Kasumi-1 (cell line): ENCODE results near the gene YAF2.

Experiments
- DNase-seq, 2 experiments: peaks; one replicate each; lab custom pipeline; 2025; lab: John Stamatoyannopoulos, UW

YAF2 gene

GRCh38 chr12:42238240-42239140, at the start of gene YAF2:
Gene YAF2 (minus strand): TSS chr12:42238248. CDS start chr12:42238180, 68 bp downstream.
- DNase-seq, result peak; percentile 58 to 69

GRCh38 chr12:42286741-42287140, 48.7 kb upstream of the YAF2 start:
- no peak for DNase-seq

- no peak for DNase-seq
These were observed 47.4 kb upstream of the YAF2 start for GRCh38 chr12:42285431-42285830.

GRCh38 chr12:42284876-42285275, 46.8 kb upstream of the YAF2 start:
- no peak for DNase-seq

GRCh38 chr12:42284157-42284556, 46.1 kb upstream of the YAF2 start:
- DNase-seq, result peak; percentile 61 to 72

GRCh38 chr12:42283739-42284138, 45.7 kb upstream of the YAF2 start:
- DNase-seq, result peak; percentile 37 to 45

- no peak for DNase-seq
These were observed 44.2 kb upstream of the YAF2 start for GRCh38 chr12:42282294-42282693.

GRCh38 chr12:42281844-42282243, 43.8 kb upstream of the YAF2 start:
- DNase-seq, result no peak

GRCh38 chr12:42281278-42281677, 43.2 kb upstream of the YAF2 start:
- DNase-seq, result no peak

GRCh38 chr12:42278128-42278510, 40.1 kb upstream of the YAF2 start:
- DNase-seq, result no peak

GRCh38 chr12:42277396-42278127, 39.5 kb upstream of the YAF2 start:
- no peak for DNase-seq

- no peak for DNase-seq
These were observed 37.5 kb upstream of the YAF2 start for GRCh38 chr12:42275499-42275898.

GRCh38 chr12:42273706-42274105, 35.7 kb upstream of the YAF2 start:
- DNase-seq, result no peak

- no peak for DNase-seq
These were observed 32.5 kb upstream of the YAF2 start for GRCh38 chr12:42270596-42270995.

- DNase-seq, result no peak
These were observed 29.6 kb upstream of the YAF2 start for GRCh38 chr12:42267413-42268190.

GRCh38 chr12:42266579-42267230, 28.7 kb upstream of the YAF2 start:
- DNase-seq, result no peak

- no peak for DNase-seq
These were observed 24.2 kb upstream of the YAF2 start for GRCh38 chr12:42262271-42262670.

- DNase-seq, result no peak
These were observed 23.7 kb upstream of the YAF2 start for GRCh38 chr12:42261708-42262107.

- DNase-seq, result no peak
These were observed 22.5 kb upstream of the YAF2 start for GRCh38 chr12:42260518-42260917.

GRCh38 chr12:42259699-42260098, 21.7 kb upstream of the YAF2 start:
- no peak for DNase-seq

GRCh38 chr12:42255866-42256261, 17.8 kb upstream of the YAF2 start:
- DNase-seq, result no peak
